SK-N-SH treated with all-trans-retinoic acid at 6 μM for 48 hours (cell line): ENCODE results near the gene IFNL3.

Experiments
- CREB5 ChIP-seq: fragments of 250-450 bp; sonication (Bioruptor Pico); IDR thresholded peaks from 2 replicates; pipeline ENCODE4 v1.5.1; 2020; ENCODE audit warnings: low read depth, mild to moderate bottlenecking, moderate library complexity
- CSDC2 ChIP-seq: fragments of 250-450 bp; sonication (Bioruptor Pico); IDR thresholded peaks from 2 replicates; pipeline ENCODE4 v1.5.0; 2020; ENCODE audit warnings: mild to moderate bottlenecking, moderate library complexity
- GLIS3 ChIP-seq: fragments of 250-450 bp; sonication (Bioruptor Pico); IDR thresholded peaks from 2 replicates; pipeline ENCODE4 v1.5.0; 2020; ENCODE audit warnings: mild to moderate bottlenecking, moderate library complexity
- PPARA ChIP-seq: fragments of 250-450 bp; sonication (Bioruptor Pico); IDR thresholded peaks from 2 replicates; pipeline ENCODE4 v1.5.0; 2020; ENCODE audit warnings: mild to moderate bottlenecking, borderline replicate concordance
- ZNF565 ChIP-seq: fragments of 450-650 bp; formaldehyde crosslinking; conservative IDR thresholded peaks from 2 replicates; pipeline ENCODE4 v1.5.0; 2020; ENCODE audit warnings: low read depth, mild to moderate bottlenecking, moderate library complexity
- TF ChIP-seq, protein P1 (sequence below): fragments of 250-450 bp; sonication (Bioruptor Pico); IDR thresholded peaks from 2 replicates; pipeline ENCODE4 v1.8.0; 2020; ENCODE audit warnings: mild to moderate bottlenecking, moderate library complexity, borderline replicate concordance

GRCh38 chr19:39263912-39264305 is 19.1 kb upstream of the IFNL3 start:
- TF ChIP-seq GLIS3 (no peak), PPARA (CRISPR knock-in tag) (no peak), CREB5 (no peak), ZNF565 (CRISPR knock-in tag) (no peak), CSDC2 (CRISPR knock-in tag) (no peak)
- TF ChIP-seq, protein P1, sequence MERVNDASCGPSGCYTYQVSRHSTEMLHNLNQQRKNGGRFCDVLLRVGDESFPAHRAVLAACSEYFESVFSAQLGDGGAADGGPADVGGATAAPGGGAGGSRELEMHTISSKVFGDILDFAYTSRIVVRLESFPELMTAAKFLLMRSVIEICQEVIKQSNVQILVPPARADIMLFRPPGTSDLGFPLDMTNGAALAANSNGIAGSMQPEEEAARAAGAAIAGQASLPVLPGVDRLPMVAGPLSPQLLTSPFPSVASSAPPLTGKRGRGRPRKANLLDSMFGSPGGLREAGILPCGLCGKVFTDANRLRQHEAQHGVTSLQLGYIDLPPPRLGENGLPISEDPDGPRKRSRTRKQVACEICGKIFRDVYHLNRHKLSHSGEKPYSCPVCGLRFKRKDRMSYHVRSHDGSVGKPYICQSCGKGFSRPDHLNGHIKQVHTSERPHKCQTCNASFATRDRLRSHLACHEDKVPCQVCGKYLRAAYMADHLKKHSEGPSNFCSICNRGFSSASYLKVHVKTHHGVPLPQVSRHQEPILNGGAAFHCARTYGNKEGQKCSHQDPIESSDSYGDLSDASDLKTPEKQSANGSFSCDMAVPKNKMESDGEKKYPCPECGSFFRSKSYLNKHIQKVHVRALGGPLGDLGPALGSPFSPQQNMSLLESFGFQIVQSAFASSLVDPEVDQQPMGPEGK (CRISPR knock-in tag), result no peak
